ENCODE measurements around the gene AGO1. TPM values are rescaled to one million over a fixed set of nuclear protein-coding genes. Genes with fewer than 3 reads are reported as not detected.
"Not testable (repeated sequence)": the region's sequence is repeated elsewhere in the genome, so short reads cannot be mapped to it uniquely, and the experiment has no call there.

AGO1 gene
- total RNA-seq, 1 donor from 2014 or later, result 21.9 TPM

DNA sequence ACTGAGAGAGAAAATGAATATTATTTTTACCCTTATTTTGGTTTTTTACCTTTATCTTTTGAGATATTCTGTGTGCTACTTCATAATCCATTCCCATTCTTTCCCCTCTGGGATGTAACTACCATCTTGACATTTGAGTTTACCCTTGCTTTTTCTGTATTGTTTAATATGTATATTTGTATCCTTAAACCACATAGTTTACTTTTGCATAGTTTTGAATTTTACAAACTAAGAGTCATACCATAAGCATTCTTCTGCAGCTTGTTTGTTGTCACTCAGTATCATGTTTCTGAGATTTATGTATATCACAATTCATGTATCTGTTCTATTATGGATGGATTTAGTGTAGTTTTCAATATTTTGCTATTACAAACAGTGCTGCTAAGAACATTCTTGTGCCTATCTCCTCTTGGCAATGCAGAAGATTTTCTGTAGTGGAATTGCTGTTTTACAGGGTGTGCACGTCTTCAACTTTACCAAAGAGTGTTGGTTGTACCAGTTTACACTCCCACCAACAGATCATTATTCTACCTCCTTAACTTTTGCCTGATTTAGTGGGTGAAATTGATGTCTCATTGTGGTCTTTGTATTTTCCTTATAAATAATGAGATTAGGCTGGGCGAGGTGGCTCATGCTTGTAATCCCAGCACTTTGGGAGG lies 12.2 kb upstream of the AGO1 start:
- Histone ChIP-seq H3K4me3 (ENCODE audit: low read depth, low read length) (no peak overlapping the region), H3K27me3 (ENCODE audit: control insufficient read depth, insufficient read depth, low read length) (no peaks in the 10 kb centered on the region), H3K36me3 (ENCODE audit: control insufficient read depth, insufficient read depth, low read length) (no peaks in the 10 kb centered on the region)
- DNase-seq (ENCODE audit: low read depth), result no peak
- TF ChIP-seq, protein P1, sequence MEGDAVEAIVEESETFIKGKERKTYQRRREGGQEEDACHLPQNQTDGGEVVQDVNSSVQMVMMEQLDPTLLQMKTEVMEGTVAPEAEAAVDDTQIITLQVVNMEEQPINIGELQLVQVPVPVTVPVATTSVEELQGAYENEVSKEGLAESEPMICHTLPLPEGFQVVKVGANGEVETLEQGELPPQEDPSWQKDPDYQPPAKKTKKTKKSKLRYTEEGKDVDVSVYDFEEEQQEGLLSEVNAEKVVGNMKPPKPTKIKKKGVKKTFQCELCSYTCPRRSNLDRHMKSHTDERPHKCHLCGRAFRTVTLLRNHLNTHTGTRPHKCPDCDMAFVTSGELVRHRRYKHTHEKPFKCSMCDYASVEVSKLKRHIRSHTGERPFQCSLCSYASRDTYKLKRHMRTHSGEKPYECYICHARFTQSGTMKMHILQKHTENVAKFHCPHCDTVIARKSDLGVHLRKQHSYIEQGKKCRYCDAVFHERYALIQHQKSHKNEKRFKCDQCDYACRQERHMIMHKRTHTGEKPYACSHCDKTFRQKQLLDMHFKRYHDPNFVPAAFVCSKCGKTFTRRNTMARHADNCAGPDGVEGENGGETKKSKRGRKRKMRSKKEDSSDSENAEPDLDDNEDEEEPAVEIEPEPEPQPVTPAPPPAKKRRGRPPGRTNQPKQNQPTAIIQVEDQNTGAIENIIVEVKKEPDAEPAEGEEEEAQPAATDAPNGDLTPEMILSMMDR (IDR thresholded peaks at IDR 0.05; ENCODE audit: insufficient read depth, low read length, poor library complexity, severe bottlenecking), result no peak

DNA sequence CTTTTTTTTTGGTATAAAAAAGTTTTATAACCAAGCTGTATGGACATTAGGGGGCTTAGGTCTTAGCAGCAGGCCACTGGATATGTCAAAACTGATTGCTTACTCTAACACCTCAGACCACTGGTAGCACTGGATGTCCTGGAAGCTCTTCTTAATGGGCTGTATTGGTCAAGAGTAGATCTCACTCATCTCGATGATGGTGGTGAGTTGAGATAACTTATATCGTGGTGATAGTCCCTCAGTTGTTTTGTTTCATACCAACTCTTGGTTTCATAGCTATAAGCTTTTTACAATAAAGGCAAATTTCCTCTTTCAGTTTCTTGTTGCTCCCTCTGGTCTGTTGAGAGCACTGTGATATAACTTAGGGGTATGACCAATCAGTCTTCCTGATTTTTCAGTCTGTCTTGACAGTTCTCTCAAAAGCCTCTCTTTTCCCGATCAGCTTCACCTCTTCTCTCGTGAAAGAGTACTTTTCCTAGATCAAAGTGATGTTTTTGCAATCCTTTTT lies 9.7 kb upstream of the AGO1 start:
- Histone ChIP-seq H3K4me3 (ENCODE audit: low read depth, low read length) (no peak overlapping the region), H3K27me3 (ENCODE audit: control insufficient read depth, insufficient read depth, low read length) (no peaks in the 10 kb centered on the region), H3K36me3 (ENCODE audit: control insufficient read depth, insufficient read depth, low read length) (no peaks in the 10 kb centered on the region)
- no peak for DNase-seq (ENCODE audit: low read depth)
- TF ChIP-seq, protein P1 (IDR thresholded peaks at IDR 0.05; ENCODE audit: insufficient read depth, low read length, poor library complexity, severe bottlenecking), result no peak

- DNase-seq (ENCODE audit: low read depth), result not testable (repeated sequence)
These were observed 8.9 kb upstream of the AGO1 start for GRCh38 chr1:35874115-35874514.

DNA sequence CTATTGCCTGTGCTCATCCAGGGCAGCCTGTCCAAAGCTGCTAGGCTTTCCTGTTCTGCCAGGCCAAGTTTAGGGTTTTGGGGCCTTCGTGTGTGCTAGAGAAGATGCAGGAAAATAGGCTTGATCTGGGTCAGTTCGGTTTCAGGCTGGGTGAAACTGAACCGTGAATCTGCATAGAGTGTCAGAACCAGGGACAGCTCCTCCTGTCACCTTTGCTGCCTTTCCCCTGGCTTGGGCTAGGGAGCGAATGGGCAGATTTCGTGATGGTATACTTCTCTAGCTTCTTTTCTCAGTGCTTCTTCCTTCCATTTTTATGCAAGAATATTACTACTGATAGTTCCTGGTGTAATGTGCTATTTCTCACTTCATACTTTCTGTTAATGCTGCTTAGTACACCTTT lies 6.0 kb upstream of the AGO1 start:
- Histone ChIP-seq H3K4me3 (ENCODE audit: low read depth, low read length) (no peak overlapping the region), H3K27me3 (ENCODE audit: control insufficient read depth, insufficient read depth, low read length) (no peaks in the 10 kb centered on the region), H3K36me3 (ENCODE audit: control insufficient read depth, insufficient read depth, low read length) (no peaks in the 10 kb centered on the region)
- no peak for DNase-seq (ENCODE audit: low read depth)
- TF ChIP-seq, protein P1 (IDR thresholded peaks at IDR 0.05; ENCODE audit: insufficient read depth, low read length, poor library complexity, severe bottlenecking), result no peak

More at GRCh38 chr1:35874115-35874514, 8.9 kb upstream of the AGO1 start:
- H3K36me3 ChIP-seq (ENCODE audit: control insufficient read depth, insufficient read depth, low read length); H3K27me3 ChIP-seq (ENCODE audit: control insufficient read depth, insufficient read depth, low read length); H3K4me3 ChIP-seq (ENCODE audit: low read depth, low read length): not testable (repeated sequence)

DNA sequence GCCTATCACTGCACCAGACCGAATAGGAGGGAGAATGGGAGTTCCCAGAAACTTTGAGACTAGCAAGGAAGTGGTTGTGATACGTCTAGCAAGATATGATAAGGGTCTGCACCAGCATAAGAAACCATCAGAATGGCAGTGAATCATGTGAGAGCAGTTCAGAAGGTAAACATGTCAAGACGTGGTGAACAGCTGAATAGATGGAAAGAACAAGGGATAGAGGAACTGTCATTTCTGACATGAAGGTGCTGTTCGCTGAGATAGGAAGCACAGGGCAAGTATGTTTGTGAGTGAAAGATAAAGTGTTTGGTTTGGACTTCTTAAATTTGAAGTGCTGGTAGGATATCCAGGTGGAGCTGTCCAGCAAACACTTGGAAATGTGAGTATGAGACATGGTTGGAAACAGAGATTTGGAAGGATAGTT lies 1.1 kb upstream of the AGO1 start:
- H3K36me3 ChIP-seq (ENCODE audit: control insufficient read depth, insufficient read depth, low read length), result no peaks in the 10 kb centered on the region
- DNase-seq (ENCODE audit: low read depth), result no peak
- H3K4me3 ChIP-seq (ENCODE audit: low read depth, low read length), result no peak overlapping the region
- TF ChIP-seq, protein P1 (IDR thresholded peaks at IDR 0.05; ENCODE audit: insufficient read depth, low read length, poor library complexity, severe bottlenecking), result no peak
- no peaks in the 10 kb centered on the region for H3K27me3 ChIP-seq (ENCODE audit: control insufficient read depth, insufficient read depth, low read length)

- DNase-seq (ENCODE audit: low read depth), result no peak
- no peaks in the 10 kb centered on the region for H3K36me3 ChIP-seq (ENCODE audit: control insufficient read depth, insufficient read depth, low read length)
- TF ChIP-seq, protein P1 (IDR thresholded peaks at IDR 0.05; ENCODE audit: insufficient read depth, low read length, poor library complexity, severe bottlenecking), result no peak
- peak overlapping the region; percentile 19 for H3K4me3 ChIP-seq (ENCODE audit: low read depth, low read length)
- no peaks in the 10 kb centered on the region for H3K27me3 ChIP-seq (ENCODE audit: control insufficient read depth, insufficient read depth, low read length)
These were observed 444 bp upstream of the AGO1 start for GRCh38 chr1:35882586-35882944.

Measured in kidney epithelial cell (primary cell).